Measurements from ENCODE around the gene FILIP1L. TPM values are rescaled to one million over a fixed set of nuclear protein-coding genes. Genes with fewer than 3 reads are reported as not detected.

The FILIP1L gene
- total RNA-seq, 1 donor from 2014 or later: 19.4 TPM

DNA sequence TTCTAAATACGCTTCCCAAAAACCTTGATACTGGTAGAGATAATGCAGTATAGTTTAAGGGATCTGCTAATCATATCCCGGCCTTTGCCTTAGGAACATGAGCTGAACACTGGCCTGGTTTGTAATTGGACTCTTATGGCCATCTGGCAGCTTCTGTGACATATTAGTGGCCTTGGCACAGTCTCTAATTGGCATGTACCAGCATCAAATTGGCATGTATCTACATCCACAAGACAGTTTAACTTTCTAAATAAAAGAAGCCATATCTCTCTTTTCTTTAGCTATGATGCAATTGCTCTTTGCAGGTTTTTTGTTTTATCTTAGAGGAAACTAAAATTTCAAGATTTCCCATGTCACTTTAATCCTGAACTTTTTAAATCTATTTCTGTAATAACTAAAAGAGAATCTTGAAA, 44.6 kb upstream of the FILIP1L start:
- peaks cover 15% of the 10 kb centered on the region for H3K9me3 Mint-ChIP-seq (ENCODE audit: low read depth)
- no peak overlapping the region for H3K27ac Mint-ChIP-seq
- no peak for DNase-seq (ENCODE audit: low spot score, unreplicated experiment)
- H3K4me1 Mint-ChIP-seq (ENCODE audit: low read depth): no peaks in the 10 kb centered on the region
- H3K36me3 Mint-ChIP-seq (ENCODE audit: insufficient read depth): peaks cover 14% of the 10 kb centered on the region
- H3K4me3 Mint-ChIP-seq (ENCODE audit: low read depth): no peak overlapping the region
- TF ChIP-seq CTCF (IDR thresholded peaks at IDR 0.05; ENCODE audit: unreplicated experiment): no peak
- no peaks in the 10 kb centered on the region for H3K27me3 Mint-ChIP-seq

- no peak for DNase-seq (ENCODE audit: low spot score, unreplicated experiment)
- TF ChIP-seq CTCF (IDR thresholded peaks at IDR 0.05; ENCODE audit: unreplicated experiment): no peak
- Mint-ChIP-seq H3K36me3 (ENCODE audit: insufficient read depth) (peaks cover 16% of the 10 kb centered on the region), H3K9me3 (ENCODE audit: low read depth) (peaks cover 15% of the 10 kb centered on the region), H3K27ac (no peak overlapping the region), H3K4me1 (ENCODE audit: low read depth) (no peaks in the 10 kb centered on the region), H3K4me3 (ENCODE audit: low read depth) (no peak overlapping the region), H3K27me3 (no peaks in the 10 kb centered on the region)
These were observed 43.4 kb upstream of the FILIP1L start for GRCh38 chr3:100157685-100158084.

- no peak for TF ChIP-seq CTCF (IDR thresholded peaks at IDR 0.05; ENCODE audit: unreplicated experiment)
- Mint-ChIP-seq H3K4me1 (ENCODE audit: low read depth) (peaks cover 2% of the 10 kb centered on the region), H3K9me3 (ENCODE audit: low read depth) (peaks cover 15% of the 10 kb centered on the region), H3K27ac (no peak overlapping the region), H3K27me3 (no peaks in the 10 kb centered on the region), H3K4me3 (ENCODE audit: low read depth) (no peak overlapping the region), H3K36me3 (ENCODE audit: insufficient read depth) (peaks cover 19% of the 10 kb centered on the region)
- DNase-seq (ENCODE audit: low spot score, unreplicated experiment): no peak
These were observed 41.3 kb upstream of the FILIP1L start for GRCh38 chr3:100155590-100155989.

- Mint-ChIP-seq H3K4me3 (ENCODE audit: low read depth) (no peak overlapping the region), H3K9me3 (ENCODE audit: low read depth) (peaks cover 15% of the 10 kb centered on the region), H3K36me3 (ENCODE audit: insufficient read depth) (peaks cover 19% of the 10 kb centered on the region), H3K27ac (no peak overlapping the region), H3K27me3 (no peaks in the 10 kb centered on the region), H3K4me1 (ENCODE audit: low read depth) (peaks cover 2% of the 10 kb centered on the region)
- DNase-seq (ENCODE audit: low spot score, unreplicated experiment): no peak
- TF ChIP-seq CTCF (IDR thresholded peaks at IDR 0.05; ENCODE audit: unreplicated experiment): no peak
These were observed 40.8 kb upstream of the FILIP1L start for GRCh38 chr3:100155128-100155527.

- TF ChIP-seq CTCF (IDR thresholded peaks at IDR 0.05; ENCODE audit: unreplicated experiment): no peak
- no peak overlapping the region for H3K27ac Mint-ChIP-seq
- peaks cover 15% of the 10 kb centered on the region for H3K9me3 Mint-ChIP-seq (ENCODE audit: low read depth)
- peaks cover 24% of the 10 kb centered on the region for H3K36me3 Mint-ChIP-seq (ENCODE audit: insufficient read depth)
- no peak for DNase-seq (ENCODE audit: low spot score, unreplicated experiment)
- no peaks in the 10 kb centered on the region for H3K27me3 Mint-ChIP-seq
- no peak overlapping the region for H3K4me3 Mint-ChIP-seq (ENCODE audit: low read depth)
- H3K4me1 Mint-ChIP-seq (ENCODE audit: low read depth): peaks cover 2% of the 10 kb centered on the region
These were observed 39.9 kb upstream of the FILIP1L start for GRCh38 chr3:100154171-100154570.

All from progenitor cell of endocrine pancreas (in vitro differentiated cells).